ENCODE measurements around the gene MEIOSIN.
"Not testable (repeated sequence)": the region's sequence is repeated elsewhere in the genome, so short reads cannot be mapped to it uniquely, and the experiment has no call there.

The MEIOSIN gene, protein sequence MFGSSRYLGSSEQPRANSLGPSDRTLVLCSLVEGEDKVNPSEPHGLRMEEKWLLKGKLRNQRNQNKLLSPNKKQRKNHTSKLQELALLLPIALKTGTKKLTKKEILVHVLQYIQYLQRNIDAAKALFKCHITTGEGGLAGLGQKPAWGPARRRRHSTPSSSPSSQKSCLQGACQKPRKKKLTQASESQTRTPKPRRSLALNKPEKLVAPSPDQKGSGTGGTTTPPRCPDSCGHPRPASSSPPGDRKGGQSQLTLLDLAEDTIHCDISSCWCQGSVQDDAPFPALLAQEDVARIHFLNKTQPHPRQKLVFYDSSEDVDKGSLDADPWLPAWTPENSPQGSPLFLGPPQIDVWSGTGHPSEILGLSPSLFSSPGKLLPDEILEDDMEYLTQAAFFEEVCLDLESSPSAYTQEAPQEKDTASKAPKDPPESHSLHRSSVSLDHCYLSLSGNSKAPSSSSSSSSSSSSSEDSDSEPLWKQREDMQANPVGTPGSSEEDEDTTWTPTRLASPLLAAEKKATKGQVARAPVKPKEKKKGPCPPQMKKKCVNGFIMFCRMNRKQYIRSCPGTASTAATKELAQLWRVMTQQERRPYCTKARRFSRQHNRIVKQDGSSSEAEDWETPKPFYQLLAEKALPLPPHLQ

DNA sequence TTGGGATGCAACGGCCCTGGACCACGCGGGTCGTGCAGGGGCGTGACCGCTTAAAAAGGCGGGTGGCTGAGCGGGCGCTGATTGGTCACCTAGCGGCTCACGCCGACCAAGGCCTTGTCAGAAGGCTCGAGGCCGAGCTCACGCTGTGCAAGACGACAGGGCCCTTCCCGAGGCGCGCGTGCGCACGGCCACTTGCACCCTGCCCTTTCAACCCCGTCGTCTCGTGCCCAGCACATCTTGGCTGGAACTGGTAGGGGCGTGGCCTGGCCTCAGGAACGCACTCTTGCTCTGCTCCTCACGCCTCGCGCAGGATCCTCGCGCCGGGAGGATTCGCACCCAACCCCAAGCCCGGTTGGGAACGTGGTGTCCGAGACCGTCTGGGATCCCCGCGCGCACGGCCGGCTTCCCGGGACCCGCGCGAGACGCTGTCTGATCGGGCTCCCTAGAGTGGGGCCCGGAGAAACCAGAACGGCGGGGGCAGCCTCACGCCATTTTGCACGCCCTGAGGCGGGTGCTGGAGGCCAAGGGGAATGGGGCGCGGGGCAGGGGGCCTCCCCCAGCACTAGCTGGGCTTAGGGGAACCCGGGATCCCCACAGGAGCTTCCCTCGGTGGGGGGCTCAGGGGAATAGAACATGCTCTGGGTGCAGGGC, at the start of gene MEIOSIN:
Gene MEIOSIN, plus strand, starts transcription at position 280 of the 651 bp plus-strand sequence. CDS start 1,938 bp downstream, outside the sequence.
- Mint-ChIP-seq H3K27me3 (ENCODE audit: low read depth) (no peaks in the 10 kb centered on the region), H3K4me3 (no peak within 1 kb of the TSS), H3K9me3 (no peaks in the 10 kb centered on the region), H3K36me3 (ENCODE audit: low read depth) (peaks cover 1% of the 10 kb centered on the region), H3K4me1 (ENCODE audit: low read depth) (peaks cover 13% of the 10 kb centered on the region), H3K27ac (no peak within 1 kb of the TSS)

DNA sequence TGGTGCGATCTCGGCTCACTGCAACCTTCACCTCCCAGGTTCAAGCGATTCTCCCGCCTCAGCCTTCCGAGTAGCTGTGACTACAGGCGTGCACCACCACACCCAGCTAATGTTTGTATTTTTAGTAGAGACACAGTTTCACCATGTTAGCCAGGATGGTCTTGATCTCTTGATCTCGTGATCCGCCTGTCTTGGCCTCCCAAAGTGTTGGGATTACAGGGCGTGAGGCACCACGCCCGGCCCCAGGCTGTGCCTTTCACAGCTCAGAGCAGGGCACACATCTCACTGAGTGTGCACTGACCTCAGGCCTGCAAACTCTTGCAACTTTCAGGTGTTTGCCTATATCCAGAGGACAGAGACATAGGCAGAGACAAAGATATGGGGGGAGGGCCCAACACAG, 48.2 kb upstream of the MEIOSIN start:
- H3K27ac Mint-ChIP-seq; H3K4me1 Mint-ChIP-seq (ENCODE audit: low read depth); H3K4me3 Mint-ChIP-seq; H3K9me3 Mint-ChIP-seq; H3K27me3 Mint-ChIP-seq (ENCODE audit: low read depth): not testable (repeated sequence)
- H3K36me3 Mint-ChIP-seq (ENCODE audit: low read depth), result peaks cover 15% of the 10 kb centered on the region

DNA sequence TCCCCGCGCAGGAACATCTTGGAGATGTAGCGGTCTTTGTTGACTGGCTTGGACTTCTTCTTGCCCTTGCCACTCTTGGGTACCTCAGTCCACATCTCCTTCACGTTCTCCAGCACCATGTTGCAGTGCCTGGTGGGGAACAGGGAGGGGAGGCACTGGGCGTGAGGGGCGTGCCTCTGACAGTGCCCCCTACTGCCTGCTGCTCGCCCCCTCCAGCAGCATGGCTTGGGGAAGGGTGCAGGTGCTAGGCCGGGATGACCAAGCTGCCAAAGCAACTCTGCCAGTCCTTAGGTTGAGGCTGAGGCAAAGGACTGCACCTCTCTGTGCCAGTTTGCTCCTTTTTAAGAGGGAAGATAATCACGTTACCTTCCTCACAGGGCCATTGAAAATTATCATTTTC, 45.6 kb upstream of the MEIOSIN start:
- Mint-ChIP-seq H3K27me3 (ENCODE audit: low read depth) (no peaks in the 10 kb centered on the region), H3K4me3 (no peak overlapping the region), H3K27ac (no peak overlapping the region), H3K4me1 (ENCODE audit: low read depth) (peaks cover 10% of the 10 kb centered on the region), H3K36me3 (ENCODE audit: low read depth) (peaks cover 19% of the 10 kb centered on the region), H3K9me3 (no peaks in the 10 kb centered on the region)

DNA sequence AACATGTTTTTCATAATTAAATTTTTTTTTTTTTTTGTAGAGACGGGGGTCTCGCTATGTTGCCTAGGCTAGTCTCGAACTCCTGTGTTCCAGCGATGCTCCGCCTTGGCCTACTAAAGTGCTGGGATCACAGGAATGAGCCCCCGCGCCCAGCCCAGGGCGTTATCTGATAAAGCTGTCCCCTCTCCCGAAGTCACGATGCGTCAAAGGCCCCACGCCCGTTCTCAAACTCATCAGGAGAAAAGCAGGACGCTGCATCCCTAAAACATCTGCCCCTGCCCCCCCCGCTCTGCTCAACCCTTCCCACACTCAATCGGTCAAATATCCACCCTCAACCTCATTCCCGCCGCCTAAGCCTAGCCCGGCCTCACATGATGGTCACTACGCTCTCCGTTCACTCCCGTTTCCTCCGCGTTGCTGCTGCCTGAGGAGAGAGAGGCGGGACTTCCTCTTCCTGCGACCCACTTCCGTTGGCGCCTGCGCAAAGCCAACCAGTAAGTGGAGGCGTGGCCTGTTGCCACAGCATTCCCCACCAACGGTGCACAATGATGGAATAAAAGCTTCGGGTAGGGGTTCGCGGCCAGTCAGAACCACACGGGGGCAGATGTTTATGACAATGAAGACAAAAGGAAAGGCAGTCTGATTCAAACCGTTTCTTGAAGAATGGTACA, 41.6 kb upstream of the MEIOSIN start, which contains the start of gene SNRPD2:
Gene SNRPD2, minus strand, starts transcription at position 438 of the 671 bp plus-strand sequence. Its CDS starts 65 bp downstream, at position 373.
- Mint-ChIP-seq H3K4me1 (ENCODE audit: low read depth) (peaks cover 14% of the 10 kb centered on the region), H3K27ac (peak within 1 kb of the TSS; percentile 97), H3K27me3 (ENCODE audit: low read depth) (no peaks in the 10 kb centered on the region), H3K36me3 (ENCODE audit: low read depth) (peaks cover 18% of the 10 kb centered on the region), H3K4me3 (peak within 1 kb of the TSS; percentile 99), H3K9me3 (no peaks in the 10 kb centered on the region)

DNA sequence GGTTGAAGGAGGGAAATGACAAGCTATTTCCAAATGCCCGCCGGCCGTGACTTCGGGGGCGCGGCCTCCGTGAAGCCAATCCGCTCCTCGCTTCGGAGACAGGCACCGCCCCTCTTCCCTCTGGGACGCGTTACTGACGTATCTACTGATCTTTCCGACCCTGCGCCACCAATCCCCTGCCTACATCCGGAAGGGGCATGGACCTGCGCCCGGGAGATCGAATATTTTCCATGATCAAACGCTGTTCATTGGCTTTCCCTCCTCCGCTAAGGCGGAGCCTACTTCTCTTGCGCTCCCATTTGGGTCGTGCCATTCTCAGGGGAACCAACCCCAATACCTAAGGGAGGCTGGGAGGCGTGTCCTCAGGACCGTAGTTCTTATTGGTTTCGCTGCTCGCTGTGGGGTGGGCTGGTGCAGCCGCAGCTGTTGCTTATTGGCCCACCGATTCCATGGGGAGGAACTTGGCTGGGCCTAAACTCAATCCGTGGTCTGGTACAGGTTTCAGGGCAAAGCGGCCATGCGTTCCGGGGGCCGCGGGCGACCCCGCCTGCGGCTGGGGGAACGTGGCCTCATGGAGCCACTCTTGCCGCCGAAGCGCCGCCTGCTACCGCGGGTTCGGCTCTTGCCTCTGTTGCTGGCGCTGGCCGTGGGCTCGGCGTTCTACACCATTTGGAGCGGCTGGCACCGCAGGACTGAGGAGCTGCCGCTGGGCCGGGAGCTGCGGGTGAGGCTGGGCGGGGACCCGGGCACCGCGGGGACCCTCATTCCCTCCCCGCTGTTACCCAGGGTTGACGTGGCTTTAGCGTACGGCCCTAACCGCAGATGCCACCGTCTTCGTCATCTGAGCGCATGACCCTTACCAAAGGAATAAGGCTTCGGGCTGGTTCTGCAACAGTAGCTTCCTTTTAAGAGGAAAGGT, 40.8 kb upstream of the MEIOSIN start, which contains the start of gene QPCTL:
Gene QPCTL, plus strand, starts transcription at position 480 of the 919 bp plus-strand sequence. Its CDS starts 38 bp downstream, at position 518.
- Mint-ChIP-seq H3K4me1 (ENCODE audit: low read depth) (peaks cover 14% of the 10 kb centered on the region), H3K27ac (peak within 1 kb of the TSS; percentile 97), H3K36me3 (ENCODE audit: low read depth) (peaks cover 16% of the 10 kb centered on the region), H3K27me3 (ENCODE audit: low read depth) (no peaks in the 10 kb centered on the region), H3K9me3 (no peaks in the 10 kb centered on the region), H3K4me3 (peak within 1 kb of the TSS; percentile 99)

DNA sequence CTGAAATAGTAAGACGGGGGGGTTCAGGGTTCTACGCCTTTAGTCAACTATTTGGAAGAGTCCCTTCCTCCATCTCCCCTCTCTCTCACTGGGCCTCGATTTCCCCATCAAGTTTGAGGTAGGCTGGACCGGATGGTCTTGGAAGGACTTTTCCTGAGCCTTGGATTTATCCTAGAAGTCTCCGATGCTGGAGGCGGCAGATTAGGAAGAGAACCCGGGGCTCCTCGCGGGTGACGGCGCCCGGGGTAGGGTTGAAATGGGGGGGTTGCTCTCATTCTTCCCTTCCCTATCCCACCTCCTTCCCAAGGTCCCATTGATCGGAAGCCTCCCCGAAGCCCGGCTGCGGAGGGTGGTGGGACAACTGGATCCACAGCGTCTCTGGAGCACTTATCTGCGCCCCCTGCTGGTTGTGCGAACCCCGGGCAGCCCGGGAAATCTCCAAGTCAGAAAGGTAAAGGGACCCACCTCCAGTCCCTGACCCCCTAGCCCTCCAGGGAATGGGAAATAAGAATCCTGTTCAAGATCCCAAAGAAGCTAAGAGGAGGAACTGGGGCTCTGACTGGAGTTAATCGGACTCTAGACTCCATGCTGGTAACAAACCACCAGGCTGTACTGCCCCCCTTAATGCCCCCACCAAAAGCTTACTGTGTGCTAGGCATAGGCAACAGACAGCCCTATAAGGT, 40.0 kb upstream of the MEIOSIN start:
- peaks cover 18% of the 10 kb centered on the region for H3K36me3 Mint-ChIP-seq (ENCODE audit: low read depth)

DNA sequence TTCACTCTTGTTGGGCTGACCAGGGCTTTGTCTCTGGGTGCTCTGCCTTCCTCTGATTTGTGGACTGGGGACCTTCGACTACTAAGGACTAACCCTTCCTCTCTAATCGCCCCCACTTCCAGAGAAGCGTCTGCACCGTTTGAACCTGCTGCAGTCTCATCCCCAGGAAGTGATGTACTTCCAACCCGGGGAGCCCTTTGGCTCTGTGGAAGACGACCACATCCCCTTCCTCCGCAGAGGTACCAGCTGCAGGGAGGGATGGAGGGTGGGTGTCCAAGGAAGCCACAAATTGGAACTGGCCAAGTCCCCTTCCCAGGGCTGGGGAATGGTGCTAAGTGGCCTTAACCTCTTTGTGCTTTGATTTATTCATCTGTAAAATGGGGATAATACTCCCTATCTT, 31.6 kb upstream of the MEIOSIN start:
- no peak overlapping the region for H3K4me3 Mint-ChIP-seq
- H3K36me3 Mint-ChIP-seq (ENCODE audit: low read depth), result peaks cover 11% of the 10 kb centered on the region
- no peaks in the 10 kb centered on the region for H3K27me3 Mint-ChIP-seq (ENCODE audit: low read depth)
- H3K4me1 Mint-ChIP-seq (ENCODE audit: low read depth), result no peaks in the 10 kb centered on the region
- H3K27ac Mint-ChIP-seq, result no peak overlapping the region
- no peaks in the 10 kb centered on the region for H3K9me3 Mint-ChIP-seq

More for the DNA sequence above, 40.0 kb upstream of the MEIOSIN start:
- Mint-ChIP-seq H3K9me3 (no peaks in the 10 kb centered on the region), H3K27me3 (ENCODE audit: low read depth) (no peaks in the 10 kb centered on the region), H3K4me1 (ENCODE audit: low read depth) (peaks cover 14% of the 10 kb centered on the region), H3K27ac (peak overlapping the region; percentile 97), H3K4me3 (peak overlapping the region; percentile 99)

DNA sequence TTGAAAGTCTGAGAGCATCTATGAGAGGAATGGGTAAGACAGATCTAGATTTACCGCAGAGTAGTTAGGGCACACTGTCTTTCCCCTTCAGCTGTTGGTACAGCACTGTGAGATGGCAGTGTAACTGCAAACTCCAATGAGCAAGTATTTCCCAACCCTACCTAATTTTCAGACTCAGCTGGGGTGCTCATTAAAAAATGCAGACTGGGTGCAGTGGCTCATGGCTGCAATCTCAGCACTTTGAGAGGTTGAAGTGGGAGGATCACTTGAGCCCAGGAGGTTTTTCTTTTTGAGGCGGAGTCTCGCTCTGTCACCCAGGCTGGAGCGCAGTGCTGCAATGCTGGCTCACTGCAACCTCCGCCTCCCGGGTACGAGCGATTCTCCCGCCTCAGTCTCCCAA, 28.1 kb upstream of the MEIOSIN start:
- no peak overlapping the region for H3K27ac Mint-ChIP-seq
- H3K4me3 Mint-ChIP-seq, result no peak overlapping the region
- no peaks in the 10 kb centered on the region for H3K27me3 Mint-ChIP-seq (ENCODE audit: low read depth)
- H3K36me3 Mint-ChIP-seq (ENCODE audit: low read depth), result peaks cover 13% of the 10 kb centered on the region
- no peaks in the 10 kb centered on the region for H3K9me3 Mint-ChIP-seq
- H3K4me1 Mint-ChIP-seq (ENCODE audit: low read depth), result peaks cover 1% of the 10 kb centered on the region

DNA sequence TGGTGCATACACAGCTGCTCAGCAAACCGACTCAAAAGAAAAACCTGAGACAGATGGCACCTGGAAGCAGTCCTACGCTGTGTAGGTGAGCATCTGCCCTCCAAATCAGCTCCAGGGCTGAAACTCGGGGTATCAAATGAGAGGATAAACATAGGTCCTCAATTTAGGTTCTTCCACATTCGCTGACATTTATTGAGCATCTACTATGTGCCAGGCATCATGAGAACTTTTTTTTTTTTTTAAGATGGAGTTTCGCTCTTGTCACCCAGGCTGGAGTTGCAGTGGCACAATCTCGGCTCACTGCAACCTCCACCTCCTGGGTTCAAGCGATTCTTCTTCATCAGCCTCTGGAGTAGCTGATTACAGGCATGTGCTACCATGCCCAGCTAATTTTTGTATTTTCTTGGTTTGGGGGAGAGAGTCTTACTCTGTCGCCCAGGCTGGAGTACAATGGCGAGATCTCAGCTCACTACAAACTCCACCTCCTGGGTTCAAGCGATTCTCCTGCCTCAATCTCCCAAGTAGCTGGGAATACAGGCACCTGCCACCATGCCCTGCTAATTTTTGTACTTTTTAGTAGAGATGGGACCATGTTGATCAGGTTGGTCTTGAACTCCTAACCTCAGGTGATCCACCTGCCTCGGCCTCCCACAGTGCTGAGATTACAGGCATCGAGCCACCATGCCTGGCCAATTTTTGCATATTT, 27.4 kb upstream of the MEIOSIN start:
- Mint-ChIP-seq H3K36me3 (ENCODE audit: low read depth) (peaks cover 18% of the 10 kb centered on the region), H3K4me1 (ENCODE audit: low read depth) (peaks cover 6% of the 10 kb centered on the region), H3K4me3 (no peak overlapping the region), H3K27me3 (ENCODE audit: low read depth) (no peaks in the 10 kb centered on the region), H3K27ac (no peak overlapping the region), H3K9me3 (no peaks in the 10 kb centered on the region)

DNA sequence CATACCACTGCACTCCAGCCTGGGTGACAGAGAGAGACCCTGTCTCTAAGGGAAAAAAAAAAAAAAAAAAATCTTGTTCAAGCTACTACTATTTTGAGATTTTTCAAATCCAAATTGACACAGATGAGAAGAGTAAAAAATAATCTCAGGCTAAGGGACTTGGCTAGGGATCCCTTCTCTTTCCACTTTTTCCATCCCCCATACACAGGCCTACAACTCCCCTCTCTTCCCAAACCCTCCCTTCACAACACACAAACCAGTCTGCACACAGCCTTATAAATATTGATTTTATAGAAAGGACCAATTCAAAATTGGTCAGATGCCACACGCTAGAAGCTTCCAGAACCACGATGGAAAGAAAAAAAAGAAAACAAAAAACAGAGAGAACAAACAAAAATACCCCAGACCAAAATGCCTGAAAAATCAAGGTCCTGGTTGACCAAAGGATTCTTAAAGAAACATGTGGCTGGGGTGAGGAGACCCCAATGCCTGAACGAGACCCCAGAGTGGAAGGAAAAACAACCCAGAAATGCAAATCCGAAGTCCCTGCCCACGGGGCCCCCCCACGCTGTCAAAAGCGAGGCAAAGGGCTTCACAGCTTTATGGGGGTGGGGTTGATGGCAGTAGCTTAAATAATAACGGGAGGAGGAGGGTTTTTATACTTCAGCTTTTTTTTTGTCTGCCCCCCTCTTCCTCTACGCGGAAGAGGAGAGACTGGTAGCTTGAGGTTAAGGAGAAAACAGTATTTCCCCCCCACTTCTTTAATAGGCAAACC, 22.7 kb upstream of the MEIOSIN start:
- Mint-ChIP-seq H3K27ac (no peak overlapping the region), H3K27me3 (ENCODE audit: low read depth) (no peaks in the 10 kb centered on the region), H3K9me3 (no peaks in the 10 kb centered on the region), H3K4me3 (no peak overlapping the region), H3K4me1 (ENCODE audit: low read depth) (peaks cover 9% of the 10 kb centered on the region), H3K36me3 (ENCODE audit: low read depth) (peaks cover 13% of the 10 kb centered on the region)

DNA sequence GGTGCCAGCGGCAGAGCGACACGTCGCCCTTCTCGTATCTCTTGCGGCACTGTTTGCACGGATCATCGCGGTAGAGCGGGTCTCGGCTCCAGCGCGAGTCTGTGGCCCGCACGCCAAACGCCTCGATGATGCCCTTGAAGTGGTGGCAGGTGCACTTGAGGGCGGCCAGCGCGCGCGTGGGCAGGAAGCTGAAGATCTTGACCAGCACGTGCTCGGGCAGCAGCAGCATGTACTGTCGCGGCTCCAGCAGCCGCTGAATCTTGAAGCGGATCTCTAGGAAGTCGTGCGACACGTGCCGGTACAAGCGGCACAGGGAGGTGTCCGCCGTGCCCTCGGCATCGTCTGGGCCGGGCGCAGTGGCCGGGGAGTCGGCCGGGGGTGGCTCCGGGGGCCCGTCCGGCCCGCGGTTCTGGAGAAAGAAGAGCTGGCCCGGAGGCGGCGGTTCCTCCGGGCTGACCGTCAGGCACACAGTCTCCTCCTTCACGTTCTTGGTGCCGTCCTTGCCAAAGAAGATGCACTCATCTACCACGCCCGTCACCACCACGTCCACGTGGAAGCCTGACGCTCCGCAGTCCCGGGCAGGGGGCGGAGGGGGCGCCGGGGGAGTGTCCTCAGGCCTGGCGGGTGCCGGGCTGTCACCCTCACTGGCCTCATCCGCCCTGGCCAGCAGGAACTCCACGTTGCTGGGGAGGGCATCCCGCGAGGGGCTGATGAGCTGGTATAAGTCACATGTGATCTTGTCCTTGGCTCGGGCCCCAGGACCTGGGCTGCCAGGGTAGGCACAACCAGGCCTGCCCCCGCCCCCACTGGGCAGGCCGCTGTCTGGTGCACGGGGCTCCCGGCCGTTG, 21.2 kb upstream of the MEIOSIN start:
- Mint-ChIP-seq H3K9me3 (no peaks in the 10 kb centered on the region), H3K4me3 (no peak overlapping the region), H3K27me3 (ENCODE audit: low read depth) (no peaks in the 10 kb centered on the region), H3K4me1 (ENCODE audit: low read depth) (peaks cover 19% of the 10 kb centered on the region), H3K36me3 (ENCODE audit: low read depth) (peaks cover 13% of the 10 kb centered on the region), H3K27ac (no peak overlapping the region)
